ENCODE measurements around the gene RPN2.

RPN2 gene

DNA sequence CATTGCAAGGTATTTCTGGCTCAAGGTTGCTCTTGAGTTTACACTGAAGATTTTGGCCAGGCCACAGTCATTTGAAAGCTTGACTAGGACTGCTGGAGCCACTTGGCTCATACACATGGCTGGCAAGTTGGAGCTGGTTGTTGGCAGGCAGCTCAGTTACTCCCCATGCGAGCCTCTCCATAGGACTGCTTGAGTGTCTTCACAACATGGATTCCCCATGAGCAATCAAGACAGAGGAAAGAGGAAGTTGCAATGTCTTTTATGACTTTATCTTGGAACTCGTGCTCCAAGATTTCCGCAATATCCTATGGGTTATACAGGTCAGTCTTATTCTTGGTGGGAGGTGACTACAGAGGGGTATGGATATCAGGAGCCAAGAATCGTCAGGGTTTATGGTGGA is 109.0 kb downstream of the RPN2 start:
- TF ChIP-seq, protein P1, sequence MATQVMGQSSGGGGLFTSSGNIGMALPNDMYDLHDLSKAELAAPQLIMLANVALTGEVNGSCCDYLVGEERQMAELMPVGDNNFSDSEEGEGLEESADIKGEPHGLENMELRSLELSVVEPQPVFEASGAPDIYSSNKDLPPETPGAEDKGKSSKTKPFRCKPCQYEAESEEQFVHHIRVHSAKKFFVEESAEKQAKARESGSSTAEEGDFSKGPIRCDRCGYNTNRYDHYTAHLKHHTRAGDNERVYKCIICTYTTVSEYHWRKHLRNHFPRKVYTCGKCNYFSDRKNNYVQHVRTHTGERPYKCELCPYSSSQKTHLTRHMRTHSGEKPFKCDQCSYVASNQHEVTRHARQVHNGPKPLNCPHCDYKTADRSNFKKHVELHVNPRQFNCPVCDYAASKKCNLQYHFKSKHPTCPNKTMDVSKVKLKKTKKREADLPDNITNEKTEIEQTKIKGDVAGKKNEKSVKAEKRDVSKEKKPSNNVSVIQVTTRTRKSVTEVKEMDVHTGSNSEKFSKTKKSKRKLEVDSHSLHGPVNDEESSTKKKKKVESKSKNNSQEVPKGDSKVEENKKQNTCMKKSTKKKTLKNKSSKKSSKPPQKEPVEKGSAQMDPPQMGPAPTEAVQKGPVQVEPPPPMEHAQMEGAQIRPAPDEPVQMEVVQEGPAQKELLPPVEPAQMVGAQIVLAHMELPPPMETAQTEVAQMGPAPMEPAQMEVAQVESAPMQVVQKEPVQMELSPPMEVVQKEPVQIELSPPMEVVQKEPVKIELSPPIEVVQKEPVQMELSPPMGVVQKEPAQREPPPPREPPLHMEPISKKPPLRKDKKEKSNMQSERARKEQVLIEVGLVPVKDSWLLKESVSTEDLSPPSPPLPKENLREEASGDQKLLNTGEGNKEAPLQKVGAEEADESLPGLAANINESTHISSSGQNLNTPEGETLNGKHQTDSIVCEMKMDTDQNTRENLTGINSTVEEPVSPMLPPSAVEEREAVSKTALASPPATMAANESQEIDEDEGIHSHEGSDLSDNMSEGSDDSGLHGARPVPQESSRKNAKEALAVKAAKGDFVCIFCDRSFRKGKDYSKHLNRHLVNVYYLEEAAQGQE (IDR thresholded peaks at IDR 0.05; ENCODE audit: insufficient read depth in 1 of 2, low read depth in 2 of 2, low read length in 2 of 2) = no peak
- TF ChIP-seq SIN3A (IDR thresholded peaks at IDR 0.05; ENCODE audit: borderline replicate concordance, insufficient read depth, low read length) (no peak), TAF1 (IDR thresholded peaks at IDR 0.05; ENCODE audit: borderline replicate concordance, insufficient read depth, low read length) (no peak), FOXP2 (optimal IDR thresholded peaks at IDR 0.05; ENCODE audit: borderline replicate concordance, extremely low read depth, extremely low read length, insufficient read depth) (no peak), POLR2AphosphoS5 (IDR thresholded peaks at IDR 0.05; ENCODE audit: low read depth, low read length) (no peak)

- TF ChIP-seq, protein P1 (IDR thresholded peaks at IDR 0.05; ENCODE audit: insufficient read depth in 1 of 2, low read depth in 2 of 2, low read length in 2 of 2) = no peak
Observed at GRCh38 chr20:37290158-37290810, 111.2 kb downstream of the RPN2 start.

All from PFSK-1 (cell line).